Uterus (tissue), 2 donors: ENCODE results near the gene PLOD2.

Source experiments
- CTCF ChIP-seq, 4 experiments: fragments of 200-600 bp in 2 of 4; fragments of 450-650 bp in 2 of 4; sonication (generic) in 2 of 4; IDR thresholded peaks; one replicate each; pipeline ENCODE4 v1.5.1; 2016 to 2019; ENCODE audit warnings: antibody characterized with exemption in 4 of 4, mild to moderate bottlenecking in 2 of 4, moderate library complexity in 1 of 4
- POLR2A ChIP-seq, 2 donors: fragments of 450-650 bp; IDR thresholded peaks; one replicate each; pipeline ENCODE4 v1.6.1; 2016; ENCODE audit warnings: antibody characterized with exemption in 2 of 2, mild to moderate bottlenecking in 1 of 2, moderate library complexity in 1 of 2

GRCh38 chr3:146104068-146104467, 56.9 kb downstream of the PLOD2 start:
- TF ChIP-seq CTCF (IDR thresholded peaks at IDR 0.05), result no peak
- TF ChIP-seq POLR2A (IDR thresholded peaks at IDR 0.05), result no peak
